ENCODE measurements around the gene CNN2. TPM values are rescaled to one million over a fixed set of nuclear protein-coding genes. Genes with fewer than 3 reads are reported as not detected.

CNN2 gene
- total and polyA plus RNA-seq, 9 donors, result 60.6 to 438 (median 192) TPM

- H3K4me1 ChIP-seq (ENCODE audit: insufficient read depth), result peaks cover 1% of the 10 kb centered on the region
- WGBS, 3 donors, result 86 to 94% (median 91%) methylated on average over 14 of the region's 14 CpGs
- H3K27ac ChIP-seq, result no peak overlapping the region
- no peak for TF ChIP-seq POLR2A (IDR thresholded peaks at IDR 0.05)
- TF ChIP-seq EP300 (IDR thresholded peaks at IDR 0.05), result no peak
- TF ChIP-seq CTCF (IDR thresholded peaks at IDR 0.05), result no peak
- H3K36me3 ChIP-seq, result no peaks in the 10 kb centered on the region
- intact Hi-C loops (cut with DNase I), result loop anchor here in 3 of 4 donors (10.0 kb wide), 2 partner anchors 131 to 211 kb away; partner anchors contain the start of genes CFD (in 2 of the 3) and ELANE (in 2 of the 3)
- H3K4me3 ChIP-seq, result no peak overlapping the region
- peak in 1 of 5 donors; percentile 23 for DNase-seq
- no peaks in the 10 kb centered on the region for H3K27me3 ChIP-seq
- no peaks in the 10 kb centered on the region for H3K9me3 ChIP-seq
Observed at GRCh38 chr19:986083-986482, 40.3 kb upstream of the CNN2 start.

DNA sequence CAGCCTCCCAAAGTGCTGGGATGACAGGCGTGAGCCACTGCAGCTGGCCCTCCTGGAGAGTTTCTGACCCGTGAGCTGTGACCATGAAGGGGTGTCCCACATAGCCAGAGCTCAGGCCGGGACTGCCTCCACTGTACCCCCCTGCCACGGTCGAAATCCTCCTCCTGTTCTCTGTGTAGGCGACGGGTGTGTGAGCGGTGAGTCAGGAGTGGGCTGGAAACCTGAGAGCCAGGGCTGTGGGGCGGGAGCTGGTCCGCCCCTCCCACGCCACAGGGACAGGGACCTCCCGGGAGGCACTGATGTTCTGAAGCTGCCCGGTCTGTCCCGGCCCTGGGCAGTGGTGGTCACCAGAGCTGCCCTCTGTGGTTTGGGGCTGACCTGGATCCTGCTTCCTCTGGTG is 38.3 kb upstream of the CNN2 start:
- no peak for TF ChIP-seq POLR2A (IDR thresholded peaks at IDR 0.05)
- TF ChIP-seq EP300 (IDR thresholded peaks at IDR 0.05), result no peak
- TF ChIP-seq CTCF (IDR thresholded peaks at IDR 0.05), result no peak
- 71 to 83% (median 77%) methylated on average over 14 of the region's 14 CpGs for WGBS, 3 donors
- intact Hi-C loops (cut with DNase I), result loop anchor here in 3 of 4 donors (10.0 kb wide), 2 partner anchors 133 to 213 kb away; partner anchors contain the start of genes CFD (in 2 of the 3) and ELANE (in 2 of the 3)
- Histone ChIP-seq H3K27me3 (no peaks in the 10 kb centered on the region), H3K27ac (no peak overlapping the region), H3K4me1 (ENCODE audit: insufficient read depth) (no peaks in the 10 kb centered on the region), H3K4me3 (no peak overlapping the region), H3K9me3 (no peaks in the 10 kb centered on the region), H3K36me3 (no peaks in the 10 kb centered on the region)
- peak in 1 of 5 donors; percentile 13 for DNase-seq

DNA sequence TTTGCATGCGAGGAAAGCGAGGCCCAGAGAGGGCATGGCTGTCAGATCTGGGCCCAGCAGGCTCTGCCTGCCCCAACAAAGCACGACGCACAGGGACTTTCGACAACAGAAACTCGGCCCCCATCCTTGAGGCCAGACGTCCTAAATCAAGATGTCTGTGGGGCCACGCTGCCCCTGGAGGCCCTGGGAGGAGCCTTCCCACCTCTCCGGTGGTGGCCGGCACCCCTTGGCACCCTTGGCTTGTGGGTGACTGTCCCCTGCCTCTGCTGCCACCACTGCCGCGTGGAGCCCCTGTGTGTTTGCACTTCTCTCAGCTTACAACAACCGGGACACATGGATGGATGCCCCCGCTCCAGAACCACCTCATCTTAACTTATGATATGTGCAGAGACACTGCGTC is 37.9 kb upstream of the CNN2 start:
- Histone ChIP-seq H3K27me3 (no peaks in the 10 kb centered on the region), H3K36me3 (no peaks in the 10 kb centered on the region), H3K27ac (no peak overlapping the region), H3K4me1 (ENCODE audit: insufficient read depth) (no peaks in the 10 kb centered on the region), H3K4me3 (no peak overlapping the region), H3K9me3 (no peaks in the 10 kb centered on the region)
- TF ChIP-seq EP300 (IDR thresholded peaks at IDR 0.05), result no peak
- TF ChIP-seq CTCF (IDR thresholded peaks at IDR 0.05), result no peak
- no peak for TF ChIP-seq POLR2A (IDR thresholded peaks at IDR 0.05)
- WGBS, 3 donors, result 82 to 88% (median 86%) methylated on average over 15 of the region's 15 CpGs
- peak in 1 of 5 donors; percentile 15 for DNase-seq
- intact Hi-C loops (cut with DNase I), result loop anchor here in 3 of 4 donors (10.0 kb wide), 2 partner anchors 134 to 214 kb away; partner anchors contain the start of genes CFD (in 2 of the 3) and ELANE (in 2 of the 3)

- Histone ChIP-seq H3K9me3 (no peaks in the 10 kb centered on the region), H3K27ac (no peak overlapping the region), H3K4me1 (ENCODE audit: insufficient read depth) (no peaks in the 10 kb centered on the region), H3K36me3 (no peaks in the 10 kb centered on the region), H3K4me3 (no peak overlapping the region), H3K27me3 (no peaks in the 10 kb centered on the region)
- TF ChIP-seq CTCF (IDR thresholded peaks at IDR 0.05) (no peak), EP300 (IDR thresholded peaks at IDR 0.05) (no peak), POLR2A (IDR thresholded peaks at IDR 0.05) (no peak)
- intact Hi-C loops (cut with DNase I), result loop anchor here (10.0 kb wide), 2 partner anchors 135 to 215 kb away; partner anchors contain the start of genes CFD (in 2 of the 4) and ELANE (in 2 of the 4)
- WGBS, 3 donors, result 86 to 89% (median 87%) methylated on average over 24 to 25 of the region's 25 CpGs
- peak in 1 of 5 donors; percentile 16 for DNase-seq
Observed at GRCh38 chr19:989381-990081, 36.9 kb upstream of the CNN2 start.

All from ovary (tissue), 9 donors.